ENCODE data around the gene ARFGAP3.

The ARFGAP3 gene

DNA sequence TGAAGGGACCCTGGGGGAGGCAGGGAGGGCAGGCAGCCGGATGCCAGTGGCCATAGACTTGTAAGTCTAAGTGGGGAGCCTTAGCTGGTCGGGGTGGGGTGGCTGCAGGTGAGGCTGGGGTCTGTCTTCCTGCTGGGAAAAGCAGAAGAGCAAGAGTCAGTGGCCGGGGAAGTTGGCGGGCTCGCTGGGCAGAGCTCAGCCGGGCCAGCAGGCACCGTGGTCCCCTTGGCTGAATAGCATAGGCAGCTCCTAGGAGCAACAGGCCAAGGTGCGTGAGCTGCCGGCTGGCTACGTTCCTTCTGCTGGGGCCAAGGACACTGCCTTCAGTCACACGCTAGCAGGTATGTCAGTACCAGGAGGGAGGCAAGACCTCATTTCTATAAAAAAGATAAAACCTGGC, 68.6 kb downstream of the ARFGAP3 start:
- H3K4me1 ChIP-seq (ENCODE audit: control insufficient read depth, low read length), result no peaks in the 10 kb centered on the region
- H3K4me2 ChIP-seq (ENCODE audit: low read length), result no peak overlapping the region
- 0 out of 2 replicates have a peak, but pooled peaks cover 5% of the 10 kb centered on the region for H3K27me3 ChIP-seq (ENCODE audit: control insufficient read depth, low read length)
- no peaks in the 10 kb centered on the region for H3K79me2 ChIP-seq (ENCODE audit: control insufficient read depth, low read length)
- no peak for TF ChIP-seq EZH2phosphoT487 (IDR thresholded peaks at IDR 0.05; ENCODE audit: borderline replicate concordance, low read length)
- TF ChIP-seq, protein P1, sequence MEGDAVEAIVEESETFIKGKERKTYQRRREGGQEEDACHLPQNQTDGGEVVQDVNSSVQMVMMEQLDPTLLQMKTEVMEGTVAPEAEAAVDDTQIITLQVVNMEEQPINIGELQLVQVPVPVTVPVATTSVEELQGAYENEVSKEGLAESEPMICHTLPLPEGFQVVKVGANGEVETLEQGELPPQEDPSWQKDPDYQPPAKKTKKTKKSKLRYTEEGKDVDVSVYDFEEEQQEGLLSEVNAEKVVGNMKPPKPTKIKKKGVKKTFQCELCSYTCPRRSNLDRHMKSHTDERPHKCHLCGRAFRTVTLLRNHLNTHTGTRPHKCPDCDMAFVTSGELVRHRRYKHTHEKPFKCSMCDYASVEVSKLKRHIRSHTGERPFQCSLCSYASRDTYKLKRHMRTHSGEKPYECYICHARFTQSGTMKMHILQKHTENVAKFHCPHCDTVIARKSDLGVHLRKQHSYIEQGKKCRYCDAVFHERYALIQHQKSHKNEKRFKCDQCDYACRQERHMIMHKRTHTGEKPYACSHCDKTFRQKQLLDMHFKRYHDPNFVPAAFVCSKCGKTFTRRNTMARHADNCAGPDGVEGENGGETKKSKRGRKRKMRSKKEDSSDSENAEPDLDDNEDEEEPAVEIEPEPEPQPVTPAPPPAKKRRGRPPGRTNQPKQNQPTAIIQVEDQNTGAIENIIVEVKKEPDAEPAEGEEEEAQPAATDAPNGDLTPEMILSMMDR (IDR thresholded peaks at IDR 0.05; ENCODE audit: low read depth, low read length, poor library complexity, severe bottlenecking), result no peak
- no peaks in the 10 kb centered on the region for H3K9me3 ChIP-seq (ENCODE audit: control insufficient read depth, insufficient read depth, low read length)
- no peaks in the 10 kb centered on the region for H3F3A ChIP-seq (ENCODE audit: control insufficient read depth, insufficient read depth)
- H4K20me1 ChIP-seq (ENCODE audit: control insufficient read depth, insufficient read depth, low read depth, low read length), result no peaks in the 10 kb centered on the region
- H3K36me3 ChIP-seq (ENCODE audit: control insufficient read depth, low read length), result no peaks in the 10 kb centered on the region
- no peak overlapping the region for H3K27ac ChIP-seq (ENCODE audit: low read depth, low read length)
- H3K4me3 ChIP-seq (ENCODE audit: low read length), result no peak overlapping the region
- H3K9me2 ChIP-seq (replicated peaks; ENCODE audit: control insufficient read depth, low read length), result no peaks in the 10 kb centered on the region

DNA sequence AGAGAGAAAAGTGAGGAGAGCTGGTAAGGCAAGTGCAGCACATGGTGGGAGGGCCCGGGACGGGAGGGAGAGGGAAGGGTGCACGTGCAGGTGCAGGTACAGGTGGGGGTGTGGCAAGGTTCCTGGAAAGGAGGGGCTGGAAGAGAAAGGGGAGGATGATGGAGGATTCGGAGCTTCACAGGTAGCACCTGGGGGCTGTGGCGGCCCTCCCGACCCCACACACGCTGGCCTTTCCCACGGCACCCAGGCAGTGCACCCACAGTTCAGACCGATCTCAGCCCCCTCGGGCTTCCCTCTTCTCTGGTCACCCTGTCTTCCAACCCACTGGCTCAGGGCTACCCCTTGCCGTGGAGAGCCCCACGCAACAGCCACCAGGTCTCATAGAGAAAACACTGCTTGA, 69.1 kb downstream of the ARFGAP3 start:
- no peaks in the 10 kb centered on the region for H3K79me2 ChIP-seq (ENCODE audit: control insufficient read depth, low read length)
- no peaks in the 10 kb centered on the region for H3K4me1 ChIP-seq (ENCODE audit: control insufficient read depth, low read length)
- no peak overlapping the region for H3K4me2 ChIP-seq (ENCODE audit: low read length)
- H3K9me3 ChIP-seq (ENCODE audit: control insufficient read depth, insufficient read depth, low read length), result no peaks in the 10 kb centered on the region
- no peak for TF ChIP-seq EZH2phosphoT487 (IDR thresholded peaks at IDR 0.05; ENCODE audit: borderline replicate concordance, low read length)
- TF ChIP-seq, protein P1 (IDR thresholded peaks at IDR 0.05; ENCODE audit: low read depth, low read length, poor library complexity, severe bottlenecking), result no peak
- H3K36me3 ChIP-seq (ENCODE audit: control insufficient read depth, low read length), result no peaks in the 10 kb centered on the region
- H3F3A ChIP-seq (ENCODE audit: control insufficient read depth, insufficient read depth), result no peaks in the 10 kb centered on the region
- 0 out of 2 replicates have a peak, but pooled peaks cover 5% of the 10 kb centered on the region for H3K27me3 ChIP-seq (ENCODE audit: control insufficient read depth, low read length)
- H3K9me2 ChIP-seq (replicated peaks; ENCODE audit: control insufficient read depth, low read length), result no peaks in the 10 kb centered on the region
- no peak overlapping the region for H3K4me3 ChIP-seq (ENCODE audit: low read length)
- no peaks in the 10 kb centered on the region for H4K20me1 ChIP-seq (ENCODE audit: control insufficient read depth, insufficient read depth, low read depth, low read length)
- H3K27ac ChIP-seq (ENCODE audit: low read depth, low read length), result no peak overlapping the region

DNA sequence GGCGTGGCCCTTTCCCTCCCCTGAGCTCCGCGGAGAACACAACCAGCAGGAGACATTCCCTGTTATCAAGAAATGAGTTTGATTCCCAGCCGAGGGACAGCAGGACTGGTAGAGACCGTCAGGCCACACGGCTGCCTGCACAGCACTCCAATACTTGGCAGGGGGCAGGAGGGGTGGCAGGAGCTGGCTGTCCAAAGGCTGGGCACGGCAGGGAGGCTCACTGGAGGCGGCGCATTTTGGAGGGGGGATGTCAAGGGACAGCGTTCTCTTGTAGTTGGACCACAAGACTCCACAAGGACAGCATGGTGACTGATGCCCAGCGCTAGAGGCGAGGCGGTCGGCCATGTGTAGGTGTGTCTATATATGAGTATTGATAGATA, 69.7 kb downstream of the ARFGAP3 start:
- Histone ChIP-seq H3K27me3 (ENCODE audit: control insufficient read depth, low read length) (0 out of 2 replicates have a peak, but pooled peaks cover 5% of the 10 kb centered on the region), H3K9me2 (replicated peaks; ENCODE audit: control insufficient read depth, low read length) (no peaks in the 10 kb centered on the region), H3K27ac (ENCODE audit: low read depth, low read length) (no peak overlapping the region), H3K4me3 (ENCODE audit: low read length) (no peak overlapping the region), H3K9me3 (ENCODE audit: control insufficient read depth, insufficient read depth, low read length) (no peaks in the 10 kb centered on the region), H3K36me3 (ENCODE audit: control insufficient read depth, low read length) (no peaks in the 10 kb centered on the region), H3K4me2 (ENCODE audit: low read length) (no peak overlapping the region), H3K79me2 (ENCODE audit: control insufficient read depth, low read length) (no peaks in the 10 kb centered on the region), H4K20me1 (ENCODE audit: control insufficient read depth, insufficient read depth, low read depth, low read length) (no peaks in the 10 kb centered on the region), H3F3A (ENCODE audit: control insufficient read depth, insufficient read depth) (no peaks in the 10 kb centered on the region), H3K4me1 (ENCODE audit: control insufficient read depth, low read length) (no peaks in the 10 kb centered on the region)
- TF ChIP-seq, protein P1 (IDR thresholded peaks at IDR 0.05; ENCODE audit: low read depth, low read length, poor library complexity, severe bottlenecking), result no peak
- TF ChIP-seq EZH2phosphoT487 (IDR thresholded peaks at IDR 0.05; ENCODE audit: borderline replicate concordance, low read length), result no peak
